Brain microvascular endothelial cell (primary cell): Measurements from ENCODE around the gene NR4A1.

ENCODE experiments used
- DNase-seq: peaks from one replicate; pipeline ENCODE4 v3.0.0-alpha.2; 2020
- H3K27ac ChIP-seq: fragments of 250-450 bp; sonication (Bioruptor Pico); 2 replicates; pipeline ENCODE4 v1.5.1; 2020; ENCODE audit warnings: mild to moderate bottlenecking, moderate library complexity
- H3K27me3 ChIP-seq: fragments of 250-450 bp; sonication (Bioruptor Pico); replicated peaks from 2 replicates; pipeline ENCODE4 v1.5.1; 2020; ENCODE audit warnings: mild to moderate bottlenecking
- H3K36me3 ChIP-seq: fragments of 250-450 bp; sonication (Bioruptor Pico); replicated peaks from 2 replicates; pipeline ENCODE4 v1.5.1; 2020; ENCODE audit warnings: mild to moderate bottlenecking
- H3K4me3 ChIP-seq: 2 replicates; pipeline ENCODE4 v1.5.1; 2011; ENCODE audit warnings: low read depth, mild to moderate bottlenecking, control low read depth, low read length, moderate library complexity
- CTCF ChIP-seq: IDR thresholded peaks from 2 replicates; pipeline ENCODE4 v1.5.1; 2011; ENCODE audit warnings: low read depth, mild to moderate bottlenecking, moderate library complexity, low read length, control low read depth, inconsistent platforms; ENCODE audit errors: missing control alignments
- in situ Hi-C: cut with HindIII; loops from 2 replicates; pipeline ENCODE4 v1.10.0; 2017; ENCODE audit warnings: low sequenced_read_pairs, low pct_ligation_motif_present

NR4A1 gene

DNA sequence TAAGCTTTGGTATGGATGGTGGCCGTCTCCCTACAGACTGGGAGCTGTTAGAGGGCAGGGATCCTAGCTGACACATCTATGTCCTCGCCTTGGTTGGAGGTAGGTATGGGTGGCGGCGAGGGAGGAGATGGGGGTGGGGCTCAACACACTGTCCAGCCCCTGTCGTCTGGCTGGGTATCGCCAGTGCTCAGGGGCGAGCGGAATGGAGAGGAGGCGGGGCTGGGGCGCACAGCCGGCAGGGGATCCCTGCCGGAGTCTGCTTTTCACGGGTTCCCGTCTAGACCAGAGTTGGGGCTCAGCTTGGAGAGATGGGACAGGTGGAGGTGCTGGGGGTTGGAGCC is 28.4 kb upstream of the NR4A1 start:
- no peaks in the 10 kb centered on the region for H3K36me3 ChIP-seq
- peak overlapping the region; percentile 52 for H3K4me3 ChIP-seq
- H3K27ac ChIP-seq, result no peak overlapping the region
- DNase-seq, result no peak
- in situ Hi-C loops, result loop anchor here (5.0 kb wide), 1 partner anchor 59 kb away; no protein-coding TSS in a partner anchor
- no peaks in the 10 kb centered on the region for H3K27me3 ChIP-seq
- TF ChIP-seq CTCF, result no peak

DNA sequence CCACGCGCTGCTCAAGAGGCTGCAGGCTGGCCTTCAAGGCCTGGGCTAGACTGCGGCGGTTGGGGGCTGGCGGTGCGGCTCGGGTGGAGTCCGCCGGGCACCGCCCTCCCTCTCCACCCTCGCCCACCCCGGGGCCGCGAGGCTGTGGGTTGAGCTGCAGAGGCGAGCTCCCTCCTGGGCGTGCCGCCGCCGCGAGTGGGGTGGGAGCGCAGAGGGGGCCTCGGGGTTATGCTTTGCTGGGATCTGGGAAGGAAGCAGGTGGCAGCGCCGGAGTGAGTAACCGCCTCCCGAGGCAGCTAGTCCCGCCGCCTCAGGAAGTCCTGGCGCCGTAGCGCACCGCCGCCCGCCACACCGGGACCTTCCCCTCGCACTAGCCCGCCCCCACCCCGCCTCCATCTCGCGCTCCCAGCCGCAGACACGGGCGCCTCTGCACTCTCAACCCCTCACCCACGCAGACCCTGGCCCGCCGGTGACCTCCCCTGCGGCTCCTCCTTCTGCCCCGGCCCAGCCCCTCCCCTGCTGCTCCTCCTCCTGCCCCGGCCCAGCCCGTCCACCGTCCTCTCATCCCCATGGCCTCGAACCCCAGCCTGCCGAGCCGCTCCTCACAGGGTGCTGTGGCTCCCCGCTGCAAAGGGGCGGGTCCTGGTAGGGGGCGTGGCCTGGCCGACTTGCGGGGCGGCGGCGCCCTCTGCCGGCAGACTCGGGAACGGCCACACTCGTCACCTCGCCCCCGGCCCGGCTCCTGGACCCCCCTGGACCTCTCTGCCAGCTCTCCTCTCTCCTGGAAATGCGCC is 27.9 kb upstream of the NR4A1 start:
- peak overlapping the region; percentile 52 for H3K4me3 ChIP-seq
- in situ Hi-C loops, result loop anchor here (5.0 kb wide), 1 partner anchor 59 kb away; no protein-coding TSS in a partner anchor
- H3K27ac ChIP-seq, result no peak overlapping the region
- H3K27me3 ChIP-seq, result no peaks in the 10 kb centered on the region
- H3K36me3 ChIP-seq, result no peaks in the 10 kb centered on the region
- peak; percentile 76 for TF ChIP-seq CTCF
- peak; percentile 49 for DNase-seq

GRCh38 chr12:52023976-52024688 is 27.1 kb upstream of the NR4A1 start:
- H3K4me3 ChIP-seq, result peak overlapping the region; percentile 42
- TF ChIP-seq CTCF, result no peak
- H3K27ac ChIP-seq, result no peak overlapping the region
- in situ Hi-C loops, result loop anchor here (5.0 kb wide), 1 partner anchor 58 kb away; no protein-coding TSS in a partner anchor
- DNase-seq, result no peak
- H3K36me3 ChIP-seq, result no peaks in the 10 kb centered on the region
- no peaks in the 10 kb centered on the region for H3K27me3 ChIP-seq

GRCh38 chr12:52024845-52025230 is 26.4 kb upstream of the NR4A1 start:
- H3K27ac ChIP-seq, result no peak overlapping the region
- no peaks in the 10 kb centered on the region for H3K27me3 ChIP-seq
- no peak for DNase-seq
- no peak overlapping the region for H3K4me3 ChIP-seq
- no peak for TF ChIP-seq CTCF
- in situ Hi-C loops, result loop anchor here (5.0 kb wide), 1 partner anchor 57 kb away; no protein-coding TSS in a partner anchor
- H3K36me3 ChIP-seq, result no peaks in the 10 kb centered on the region

DNA sequence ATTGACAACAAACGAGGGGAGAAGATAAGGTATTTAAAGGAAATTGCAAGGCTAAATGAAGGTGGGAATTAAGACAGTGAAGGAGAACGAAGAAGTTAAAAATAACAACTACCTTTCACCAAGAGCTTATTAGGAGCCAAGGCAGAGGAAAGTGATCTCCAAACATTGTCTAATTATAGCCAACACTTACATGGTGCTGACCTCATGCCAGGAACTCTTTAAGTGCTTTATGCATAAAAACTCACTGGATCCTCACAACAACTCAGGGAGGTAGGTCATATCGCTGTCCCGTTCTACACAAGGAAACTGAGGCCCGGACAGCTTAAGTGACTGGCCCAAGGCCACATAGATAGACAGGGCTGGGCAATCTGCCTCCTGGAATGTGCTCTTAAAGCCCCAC is 25.0 kb upstream of the NR4A1 start:
- Histone ChIP-seq H3K36me3 (no peaks in the 10 kb centered on the region), H3K27ac (no peak overlapping the region), H3K4me3 (no peak overlapping the region), H3K27me3 (no peaks in the 10 kb centered on the region)
- in situ Hi-C loops, result no loop called here
- no peak for DNase-seq
- no peak for TF ChIP-seq CTCF
